ENCODE results near the gene NEURL1. TPM values are rescaled to one million over a fixed set of nuclear protein-coding genes. Genes with fewer than 3 reads are reported as not detected.

Gene NEURL1
- total and polyA plus RNA-seq, 8 donors: 0.89 to 136 (median 3.0) TPM

DNA sequence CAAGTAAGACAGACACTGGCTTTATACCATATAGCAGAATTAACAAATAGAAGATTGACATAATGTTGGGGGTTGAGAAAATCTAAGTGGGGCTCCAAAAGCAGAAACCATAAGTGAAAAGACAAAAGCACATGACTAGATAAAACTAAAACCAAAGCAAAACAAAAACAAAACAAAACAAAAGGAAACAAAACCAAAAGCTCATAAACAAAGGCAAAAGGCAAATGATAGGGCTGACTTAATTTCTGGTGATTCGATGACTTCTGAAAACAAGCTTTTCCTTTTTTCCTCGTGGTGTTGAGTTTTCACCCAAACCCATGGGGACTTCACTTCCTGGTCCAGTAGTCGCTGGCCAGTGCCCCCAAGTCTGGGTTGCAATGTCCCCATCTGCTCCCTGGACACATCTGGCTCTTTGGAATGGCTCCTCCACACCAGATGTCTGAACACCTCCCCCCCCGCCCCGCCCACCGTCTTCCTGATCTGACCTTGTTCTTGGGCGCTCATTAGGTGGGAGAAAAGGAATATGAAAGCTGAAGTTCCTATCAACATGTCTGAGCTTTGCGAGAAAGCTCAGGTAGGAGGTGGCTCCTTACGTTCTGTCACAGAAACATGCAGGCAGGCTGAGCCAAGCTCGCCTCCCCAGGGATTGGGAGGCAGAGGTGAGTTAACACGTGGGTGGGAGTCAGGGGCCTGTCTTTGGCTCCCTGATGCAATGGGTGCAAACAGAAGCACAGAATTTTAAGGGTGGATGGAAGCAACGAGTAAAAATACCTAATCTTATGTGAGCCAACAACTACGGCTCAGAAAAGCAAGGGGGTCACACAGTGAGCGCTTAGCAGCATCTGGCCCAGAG lies 121.0 kb downstream of the NEURL1 start:
- peak overlapping the region in 4 of 5 donors; percentile 37 to 68 (median 63) for H3K27ac ChIP-seq
- H3K4me3 ChIP-seq: no peak overlapping the region
- no peaks in the 10 kb centered on the region for H3K27me3 ChIP-seq
- H3K9me3 ChIP-seq: no peaks in the 10 kb centered on the region
- 74 to 83% (median 79%) methylated on average over 14 of the region's 14 CpGs for WGBS, 5 donors
- no peak for DNase-seq
- peaks cover 26 to 91% (median 78%) of the 10 kb centered on the region in 4 donors for H3K36me3 ChIP-seq
- intact Hi-C loops (cut with DNase I; ENCODE audit: low total_unique reads): no loop called here
- peaks cover 31 to 59% (median 44%) of the 10 kb centered on the region in 4 donors for H3K4me1 ChIP-seq
- TF ChIP-seq POLR2A (IDR thresholded peaks at IDR 0.05) (no peak), EP300 (IDR thresholded peaks at IDR 0.05) (no peak)

DNA sequence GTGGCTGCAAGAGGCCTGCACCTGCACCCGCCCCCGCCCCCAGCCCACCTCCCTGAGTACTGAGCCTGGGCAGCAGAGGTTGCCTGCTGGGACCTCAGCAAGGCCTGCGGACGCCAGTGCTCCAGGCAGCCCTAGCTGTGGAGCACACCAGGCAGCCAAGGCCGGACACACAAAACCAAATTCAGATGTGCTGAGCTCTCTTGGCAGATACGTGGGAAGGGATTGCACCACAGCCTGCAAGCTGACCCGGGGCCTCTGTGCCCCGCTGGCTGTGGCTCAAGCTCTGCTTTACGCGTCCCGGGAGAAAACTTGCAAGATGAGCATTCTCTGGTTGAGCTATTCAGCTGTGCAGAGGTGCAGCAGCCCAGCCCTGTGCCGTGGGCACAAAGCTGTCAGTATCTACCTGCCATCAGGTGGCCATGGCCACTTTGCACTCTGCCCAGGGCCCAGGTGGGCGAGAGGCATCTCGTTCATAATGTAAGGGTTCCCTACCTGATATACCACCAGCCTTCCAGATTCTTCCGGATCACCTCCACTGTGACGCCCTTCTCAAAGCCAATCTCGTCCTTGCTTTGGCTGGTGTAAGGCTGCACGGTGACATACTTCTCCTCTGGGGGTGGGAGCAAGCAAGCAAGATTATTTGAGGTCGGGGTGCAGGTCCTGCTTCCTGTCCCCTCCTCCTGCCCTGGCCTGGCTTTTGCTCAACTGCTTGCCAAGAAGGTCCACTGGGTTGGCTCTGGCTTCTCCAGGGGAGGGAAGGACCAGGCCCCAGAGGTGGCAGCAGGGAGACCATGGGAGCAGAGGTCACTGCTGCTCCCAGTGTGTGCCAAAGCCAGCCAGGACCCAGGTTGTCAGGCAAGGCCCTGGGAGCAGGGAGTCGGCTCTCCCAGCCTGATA lies 123.4 kb downstream of the NEURL1 start:
- Histone ChIP-seq H3K36me3 (peaks cover 22 to 91% (median 73%) of the 10 kb centered on the region in 4 donors), H3K4me3 (no peak overlapping the region), H3K4me1 (peaks cover 52 to 83% (median 60%) of the 10 kb centered on the region in 4 donors), H3K27ac (peak overlapping the region in 4 of 5 donors; percentile 54 to 68 (median 65)), H3K27me3 (no peaks in the 10 kb centered on the region), H3K9me3 (no peaks in the 10 kb centered on the region)
- intact Hi-C loops (cut with DNase I; ENCODE audit: low total_unique reads): no loop called here
- peak in 1 of 2 donors; percentile 38 for DNase-seq
- 76 to 90% (median 77%) methylated on average over 8 to 20 of the region's 20 CpGs for WGBS, 5 donors
- TF ChIP-seq POLR2A (IDR thresholded peaks at IDR 0.05) (no peak), POLR2AphosphoS5 (IDR thresholded peaks at IDR 0.05) (peak in 2 of 3 donors; percentile 2 to 46)
- TF ChIP-seq, protein P1, sequence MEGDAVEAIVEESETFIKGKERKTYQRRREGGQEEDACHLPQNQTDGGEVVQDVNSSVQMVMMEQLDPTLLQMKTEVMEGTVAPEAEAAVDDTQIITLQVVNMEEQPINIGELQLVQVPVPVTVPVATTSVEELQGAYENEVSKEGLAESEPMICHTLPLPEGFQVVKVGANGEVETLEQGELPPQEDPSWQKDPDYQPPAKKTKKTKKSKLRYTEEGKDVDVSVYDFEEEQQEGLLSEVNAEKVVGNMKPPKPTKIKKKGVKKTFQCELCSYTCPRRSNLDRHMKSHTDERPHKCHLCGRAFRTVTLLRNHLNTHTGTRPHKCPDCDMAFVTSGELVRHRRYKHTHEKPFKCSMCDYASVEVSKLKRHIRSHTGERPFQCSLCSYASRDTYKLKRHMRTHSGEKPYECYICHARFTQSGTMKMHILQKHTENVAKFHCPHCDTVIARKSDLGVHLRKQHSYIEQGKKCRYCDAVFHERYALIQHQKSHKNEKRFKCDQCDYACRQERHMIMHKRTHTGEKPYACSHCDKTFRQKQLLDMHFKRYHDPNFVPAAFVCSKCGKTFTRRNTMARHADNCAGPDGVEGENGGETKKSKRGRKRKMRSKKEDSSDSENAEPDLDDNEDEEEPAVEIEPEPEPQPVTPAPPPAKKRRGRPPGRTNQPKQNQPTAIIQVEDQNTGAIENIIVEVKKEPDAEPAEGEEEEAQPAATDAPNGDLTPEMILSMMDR (IDR thresholded peaks at IDR 0.05): no peak

DNA sequence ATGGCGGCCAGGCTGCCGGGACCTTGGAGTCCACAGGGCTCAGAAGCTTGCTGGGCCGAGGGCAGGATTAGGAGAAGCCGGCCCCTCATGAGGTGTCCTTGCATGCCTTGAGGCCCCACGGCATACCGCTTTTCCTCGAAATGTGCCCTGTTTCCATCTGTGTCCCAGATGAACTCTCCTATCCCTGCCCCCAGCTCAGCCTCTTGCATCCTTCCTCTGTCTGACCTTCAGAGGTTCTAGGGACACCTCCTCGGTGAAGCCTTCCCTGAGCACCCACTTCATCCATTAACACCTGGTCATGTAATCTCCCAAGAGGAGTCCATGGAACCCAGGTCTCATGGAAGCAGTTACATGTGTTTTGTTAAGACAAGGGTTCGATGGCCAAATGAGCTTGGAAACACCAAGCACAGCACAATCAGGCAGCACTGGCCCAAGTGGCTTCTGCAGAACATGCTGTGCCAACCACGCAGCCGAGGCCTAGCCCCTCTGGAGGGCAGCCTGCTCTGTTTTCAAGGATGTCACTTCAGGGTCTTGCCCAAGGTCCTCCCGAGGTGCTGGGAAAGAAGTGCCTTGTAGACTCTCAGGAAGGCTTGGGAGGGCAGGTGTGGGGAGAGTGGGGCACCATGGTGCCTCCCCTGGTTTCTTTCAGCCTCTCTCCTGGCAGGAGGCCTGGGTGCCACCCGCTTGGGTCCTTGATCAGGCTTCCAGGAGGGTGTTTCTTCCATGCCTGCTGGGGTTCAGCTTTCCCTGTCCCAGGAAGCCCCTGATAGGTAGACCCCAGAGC lies 124.3 kb downstream of the NEURL1 start:
- peaks cover 46 to 86% (median 62%) of the 10 kb centered on the region in 4 donors for H3K4me1 ChIP-seq
- H3K36me3 ChIP-seq: peaks cover 21 to 91% (median 73%) of the 10 kb centered on the region in 4 donors
- H3K9me3 ChIP-seq: no peaks in the 10 kb centered on the region
- TF ChIP-seq POLR2A (IDR thresholded peaks at IDR 0.05): no peak
- TF ChIP-seq, protein P1 (IDR thresholded peaks at IDR 0.05): no peak
- H3K4me3 ChIP-seq: no peak overlapping the region
- intact Hi-C loops (cut with DNase I; ENCODE audit: low total_unique reads): no loop called here
- DNase-seq: no peak
- H3K27ac ChIP-seq: peak overlapping the region in 4 of 5 donors; percentile 30 to 68 (median 65)
- WGBS, 5 donors: 86 to 94% (median 90%) methylated on average over 11 to 13 of the region's 13 CpGs
- no peaks in the 10 kb centered on the region for H3K27me3 ChIP-seq

DNA sequence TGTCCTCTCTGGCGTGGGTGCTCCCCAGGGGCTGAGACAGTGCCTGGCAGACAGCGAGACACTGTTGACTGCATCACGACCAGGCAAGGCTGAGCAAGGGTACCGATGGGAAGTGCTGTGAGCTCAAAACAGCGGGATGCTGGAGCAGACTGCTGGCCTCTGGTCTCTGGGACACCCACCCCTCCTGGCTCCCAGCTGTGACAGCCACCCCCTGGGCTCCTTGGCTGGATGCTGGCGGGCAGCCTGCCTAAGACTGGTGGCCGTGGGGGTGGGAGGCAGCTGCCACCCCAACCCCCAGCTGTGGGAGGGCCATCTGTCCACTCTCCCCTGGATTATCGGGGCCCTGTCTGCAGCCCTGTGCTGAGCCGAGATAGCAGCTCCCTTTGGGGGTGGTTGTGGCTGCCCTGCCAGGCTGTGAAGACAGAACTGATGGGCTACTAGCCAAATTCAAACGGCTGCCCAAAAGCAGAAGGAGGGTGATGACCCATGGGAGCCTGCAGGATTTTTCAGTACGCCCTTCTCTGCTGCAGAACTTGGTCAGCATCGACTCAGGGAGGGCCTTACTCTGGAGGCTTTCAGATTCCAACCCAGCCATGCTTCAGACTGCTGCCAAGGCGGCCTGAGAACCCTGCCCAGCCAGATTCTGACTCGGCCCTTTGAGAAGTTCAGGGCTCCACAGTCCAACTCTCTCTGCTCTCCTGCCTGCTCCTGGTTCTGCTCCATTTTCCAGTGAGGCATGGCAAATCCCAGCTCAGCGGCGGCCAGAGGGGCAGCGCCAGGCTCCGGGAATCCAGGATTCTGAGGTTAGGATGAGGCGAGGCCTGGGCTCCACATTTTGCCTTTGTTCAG lies 125.3 kb downstream of the NEURL1 start:
- DNase-seq: peak; percentile 59 to 70
- Histone ChIP-seq H3K27me3 (no peaks in the 10 kb centered on the region), H3K27ac (peak overlapping the region in 4 of 5 donors; percentile 30 to 68 (median 65)), H3K4me1 (peaks cover 46 to 87% (median 62%) of the 10 kb centered on the region in 4 donors), H3K36me3 (peaks cover 21 to 91% (median 73%) of the 10 kb centered on the region in 4 donors), H3K4me3 (no peak overlapping the region), H3K9me3 (no peaks in the 10 kb centered on the region)
- TF ChIP-seq EP300 (IDR thresholded peaks at IDR 0.05): no peak
- no peak for TF ChIP-seq POLR2A (IDR thresholded peaks at IDR 0.05)
- intact Hi-C loops (cut with DNase I; ENCODE audit: low total_unique reads): no loop called here
- 46 to 66% (median 51%) methylated on average over 16 to 19 of the region's 19 CpGs for WGBS, 5 donors

Data from stomach (tissue), 9 donors.